NCI-H2107 treated with DMSO at 0.1 percent for 48 hours (cell line): Measurements from ENCODE around the gene RABGAP1.
A peak's percentile ranks its signal among the peaks of the same experiment; 100 is the strongest.

Experiments
- DNase-seq: peaks from one replicate; lab custom pipeline; 2025; ENCODE audit not compliant: unreplicated experiment; lab: John Stamatoyannopoulos, UW

RABGAP1 gene

GRCh38 chr9:123108976-123109375, 168.2 kb downstream of the RABGAP1 start:
- DNase-seq, result no peak

- no peak for DNase-seq
These were observed 168.9 kb downstream of the RABGAP1 start for GRCh38 chr9:123109540-123110279.

GRCh38 chr9:123111427-123112014, 170.7 kb downstream of the RABGAP1 start:
- DNase-seq, result no peak

- DNase-seq, result no peak
These were observed 171.5 kb downstream of the RABGAP1 start for GRCh38 chr9:123112015-123112975.

GRCh38 chr9:123113185-123113584, 172.4 kb downstream of the RABGAP1 start:
- no peak for DNase-seq

- DNase-seq, result no peak
These were observed 174.5 kb downstream of the RABGAP1 start for GRCh38 chr9:123115146-123115913.

- no peak for DNase-seq
These were observed 175.2 kb downstream of the RABGAP1 start for GRCh38 chr9:123116036-123116435.

GRCh38 chr9:123119566-123119965, 178.7 kb downstream of the RABGAP1 start:
- DNase-seq, result peak; percentile 15

- no peak for DNase-seq
These were observed 179.3 kb downstream of the RABGAP1 start for GRCh38 chr9:123120131-123120530.

GRCh38 chr9:123120953-123121352, 180.1 kb downstream of the RABGAP1 start:
- DNase-seq, result no peak

GRCh38 chr9:123121457-123121856, 180.6 kb downstream of the RABGAP1 start:
- DNase-seq, result no peak

GRCh38 chr9:123127512-123128075, 186.8 kb downstream of the RABGAP1 start:
- DNase-seq, result no peak

GRCh38 chr9:123128591-123128990, 187.8 kb downstream of the RABGAP1 start:
- DNase-seq, result no peak

- no peak for DNase-seq
These were observed 188.6 kb downstream of the RABGAP1 start for GRCh38 chr9:123129423-123129822.

GRCh38 chr9:123131258-123131657, 190.4 kb downstream of the RABGAP1 start:
- DNase-seq, result no peak

GRCh38 chr9:123131993-123132392, 191.2 kb downstream of the RABGAP1 start:
- no peak for DNase-seq

GRCh38 chr9:123132696-123133095, 191.9 kb downstream of the RABGAP1 start:
- DNase-seq, result no peak

- no peak for DNase-seq
These were observed 194.6 kb downstream of the RABGAP1 start for GRCh38 chr9:123135430-123135829.

GRCh38 chr9:123138163-123138562, 197.3 kb downstream of the RABGAP1 start:
- no peak for DNase-seq

- DNase-seq, result no peak
These were observed 208.2 kb downstream of the RABGAP1 start for GRCh38 chr9:123149067-123149466.
